HEK293 (cell line): Measurements from ENCODE around the gene TARDBP.
"Not testable (repeated sequence)": the region's sequence is repeated elsewhere in the genome, so short reads cannot be mapped to it uniquely, and the experiment has no call there.

ENCODE experiments used
- CTCF ChIA-PET: fragments of 350-600 bp; formaldehyde crosslinking; extraction: SDS; loops from one replicate; lab custom pipeline; 2021; ENCODE audit warnings: antibody characterized with exemption; lab: Yijun Ruan, JAX
- POLR2A ChIA-PET: fragments of 300-600 bp; formaldehyde crosslinking; extraction: SDS; loops from one replicate; lab custom pipeline; 2020; ENCODE audit warnings: antibody characterized with exemption, inconsistent platforms; lab: Yijun Ruan, JAX
- H3K27ac ChIP-seq: fragments of 200-500 bp; sonication (Bioruptor generic); 2 replicates; pipeline ENCODE4 v1.5.1; 2014; ENCODE audit warnings: low read depth, low read length, control low read depth, inconsistent platforms; ENCODE audit errors: extremely low read depth
- H3K36me3 ChIP-seq, 2 experiments: fragments of 200-500 bp in 1 of 2; sonication (Bioruptor generic) in 1 of 2; 1 replicate in 1 of 2; 2 replicates in 1 of 2; pipeline ENCODE4 v1.5.1; 2014 to 2017; ENCODE audit warnings: inconsistent platforms in 2 of 2, low read length in 2 of 2; ENCODE audit not compliant: control insufficient read depth in 2 of 2, insufficient read depth in 1 of 2
- H3K4me1 ChIP-seq: fragments of 200-500 bp; sonication (Bioruptor generic); 2 replicates; pipeline ENCODE4 v1.5.1; 2014; ENCODE audit warnings: mild to moderate bottlenecking, low read length, inconsistent platforms; ENCODE audit not compliant: control insufficient read depth, insufficient read depth
- H3K4me3 ChIP-seq: 2 replicates; pipeline ENCODE4 v1.5.1; 2011; ENCODE audit warnings: low read depth, mild to moderate bottlenecking, control low read depth, low read length, moderate library complexity
- H3K9me3 ChIP-seq: fragments of 200-500 bp; sonication (Bioruptor generic); 2 replicates; pipeline ENCODE4 v1.5.1; 2014; ENCODE audit warnings: low read depth, low read length, inconsistent platforms; ENCODE audit not compliant: control insufficient read depth, insufficient read depth
- GLI4 ChIP-seq: fragments of 450-650 bp; formaldehyde crosslinking; IDR thresholded peaks from 2 replicates; pipeline ENCODE4 v1.5.1; 2016; ENCODE audit warnings: missing biosample characterization, missing genetic modification characterization
- SP7 ChIP-seq: fragments of 450-650 bp; formaldehyde crosslinking; IDR thresholded peaks from 2 replicates; pipeline ENCODE4 v1.5.1; 2016; ENCODE audit warnings: missing biosample characterization, missing genetic modification characterization
- YY1 ChIP-seq: fragments of 450-650 bp; formaldehyde crosslinking; IDR thresholded peaks from 2 replicates; pipeline ENCODE4 v1.5.1; 2018; ENCODE audit warnings: missing biosample characterization, missing genetic modification characterization
- ZFP3 ChIP-seq: fragments of 450-650 bp; formaldehyde crosslinking; IDR thresholded peaks from 2 replicates; pipeline ENCODE4 v1.5.1; 2016; ENCODE audit warnings: low read depth, missing biosample characterization, missing genetic modification characterization
- ZNF112 ChIP-seq: fragments of 450-650 bp; formaldehyde crosslinking; IDR thresholded peaks from 2 replicates; pipeline ENCODE4 v1.5.0; 2017; ENCODE audit warnings: missing biosample characterization, missing genetic modification characterization
- ZNF121 ChIP-seq: fragments of 450-650 bp; formaldehyde crosslinking; IDR thresholded peaks from 2 replicates; pipeline ENCODE4 v1.5.1; 2016; ENCODE audit warnings: missing biosample characterization, missing genetic modification characterization
- ZNF132 ChIP-seq: fragments of 450-650 bp; formaldehyde crosslinking; IDR thresholded peaks from 2 replicates; pipeline ENCODE4 v1.5.1; 2017; ENCODE audit warnings: missing biosample characterization, missing genetic modification characterization, borderline replicate concordance
- ZNF2 ChIP-seq: fragments of 450-650 bp; formaldehyde crosslinking; IDR thresholded peaks from 2 replicates; pipeline ENCODE4 v1.5.1; 2016; ENCODE audit warnings: missing biosample characterization, missing genetic modification characterization
- ZNF302 ChIP-seq: fragments of 450-650 bp; formaldehyde crosslinking; IDR thresholded peaks from 2 replicates; pipeline ENCODE4 v1.5.1; 2016; ENCODE audit warnings: missing biosample characterization, missing genetic modification characterization, low read depth
- ZNF324 ChIP-seq: fragments of 450-650 bp; formaldehyde crosslinking; IDR thresholded peaks from 2 replicates; pipeline ENCODE4 v1.5.1; 2016; ENCODE audit warnings: missing biosample characterization, missing genetic modification characterization
- ZNF366 ChIP-seq: fragments of 450-650 bp; formaldehyde crosslinking; conservative IDR thresholded peaks from 2 replicates; pipeline ENCODE4 v1.5.1; 2016; ENCODE audit warnings: missing biosample characterization, missing genetic modification characterization
- ZNF521 ChIP-seq: fragments of 450-650 bp; formaldehyde crosslinking; IDR thresholded peaks from 2 replicates; pipeline ENCODE4 v1.5.1; 2017; ENCODE audit warnings: missing biosample characterization, mild to moderate bottlenecking, missing genetic modification characterization
- ZNF610 ChIP-seq: fragments of 450-650 bp; formaldehyde crosslinking; IDR thresholded peaks from 2 replicates; pipeline ENCODE4 v1.5.1; 2016; ENCODE audit warnings: missing biosample characterization, missing genetic modification characterization, borderline replicate concordance
- ZNF623 ChIP-seq: fragments of 450-650 bp; formaldehyde crosslinking; IDR thresholded peaks from 2 replicates; pipeline ENCODE4 v1.5.1; 2016; ENCODE audit warnings: missing biosample characterization, missing genetic modification characterization
- ZNF660 ChIP-seq: fragments of 450-650 bp; IDR thresholded peaks from 2 replicates; pipeline ENCODE4 v1.5.1; 2018; ENCODE audit warnings: missing biosample characterization, mild to moderate bottlenecking, missing genetic modification characterization
- ZNF76 ChIP-seq: fragments of 450-650 bp; formaldehyde crosslinking; IDR thresholded peaks from 2 replicates; pipeline ENCODE4; 2016; ENCODE audit warnings: low read depth, missing biosample characterization, missing genetic modification characterization, borderline replicate concordance
- ZNF777 ChIP-seq: fragments of 450-650 bp; formaldehyde crosslinking; IDR thresholded peaks from 2 replicates; pipeline ENCODE4 v1.5.1; 2017; ENCODE audit warnings: missing biosample characterization, missing genetic modification characterization, borderline replicate concordance
- ZNF785 ChIP-seq: fragments of 450-650 bp; formaldehyde crosslinking; IDR thresholded peaks from 2 replicates; pipeline ENCODE4 v1.5.1; 2016; ENCODE audit warnings: missing biosample characterization, missing genetic modification characterization
- TF ChIP-seq, protein P1 (sequence below): fragments of 450-650 bp; formaldehyde crosslinking; conservative IDR thresholded peaks from 2 replicates; pipeline ENCODE4 v1.5.1; 2016; ENCODE audit warnings: low read depth, missing biosample characterization, missing genetic modification characterization

TARDBP gene

DNA sequence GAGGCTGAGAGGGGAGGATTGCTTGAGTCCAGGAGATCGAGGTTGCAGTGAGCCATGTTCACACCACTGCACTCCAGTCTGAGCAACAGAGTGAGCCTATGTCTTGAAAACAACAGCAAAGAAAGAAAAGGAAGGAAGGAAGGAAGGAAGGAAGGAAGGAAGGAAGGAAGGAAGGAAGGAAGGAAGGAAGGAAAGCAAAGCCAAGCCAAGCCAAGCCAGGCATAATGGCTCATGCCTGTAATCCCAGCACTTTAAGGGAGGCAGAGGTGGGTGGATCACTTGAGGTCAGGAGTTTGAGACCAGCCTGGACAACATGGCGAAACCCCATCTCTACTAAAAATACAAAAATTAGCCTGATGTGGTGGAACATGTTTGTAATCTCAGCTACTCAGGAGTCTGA, 20.4 kb upstream of the TARDBP start:
- TF ChIP-seq ZNF366 (tag by site-specific recombination) = peak; percentile 95
- H3K4me1 ChIP-seq, CTCF ChIA-PET, POLR2A ChIA-PET, H3K27ac ChIP-seq, H3K36me3 ChIP-seq, H3K9me3 ChIP-seq, H3K4me3 ChIP-seq: not testable (repeated sequence)

DNA sequence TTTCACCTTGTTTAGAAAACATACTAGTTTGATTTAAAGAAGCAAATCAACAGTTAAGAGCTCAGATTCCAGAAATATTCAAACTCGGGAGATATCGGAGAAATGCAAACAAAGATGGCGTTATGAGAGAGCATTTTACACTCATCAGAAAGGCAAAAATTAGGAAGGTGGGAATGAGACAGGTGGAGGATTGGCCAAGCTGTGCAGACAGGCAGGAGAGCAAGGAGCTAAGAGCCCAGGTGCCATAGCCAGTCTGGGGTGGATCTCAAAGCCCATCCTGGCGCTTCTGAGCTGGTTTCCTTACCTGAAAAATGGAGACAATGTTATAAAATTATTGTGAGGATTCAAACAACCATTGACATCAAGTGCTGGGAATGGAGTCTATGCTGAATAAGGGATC, 19.6 kb upstream of the TARDBP start:
- Histone ChIP-seq H3K9me3 (no peaks in the 10 kb centered on the region), H3K4me1 (no peaks in the 10 kb centered on the region; the same call in 1 of the 2 replicates), H3K36me3 (no peaks in the 10 kb centered on the region), H3K4me3 (no peak overlapping the region), H3K27ac (no peak overlapping the region)
- TF ChIP-seq ZNF623 (tag by site-specific recombination) (no peak), ZNF302 (tag by site-specific recombination) (no peak), ZNF76 (tag by site-specific recombination) (no peak), ZNF324 (tag by site-specific recombination) (no peak), ZNF785 (tag by site-specific recombination) (no peak), ZFP3 (tag by site-specific recombination) (no peak), ZNF660 (no peak), GLI4 (tag by site-specific recombination) (no peak), ZNF777 (tag by site-specific recombination) (no peak), ZNF2 (tag by site-specific recombination) (no peak), ZNF112 (tag by site-specific recombination) (no peak)
- TF ChIP-seq, protein P1, sequence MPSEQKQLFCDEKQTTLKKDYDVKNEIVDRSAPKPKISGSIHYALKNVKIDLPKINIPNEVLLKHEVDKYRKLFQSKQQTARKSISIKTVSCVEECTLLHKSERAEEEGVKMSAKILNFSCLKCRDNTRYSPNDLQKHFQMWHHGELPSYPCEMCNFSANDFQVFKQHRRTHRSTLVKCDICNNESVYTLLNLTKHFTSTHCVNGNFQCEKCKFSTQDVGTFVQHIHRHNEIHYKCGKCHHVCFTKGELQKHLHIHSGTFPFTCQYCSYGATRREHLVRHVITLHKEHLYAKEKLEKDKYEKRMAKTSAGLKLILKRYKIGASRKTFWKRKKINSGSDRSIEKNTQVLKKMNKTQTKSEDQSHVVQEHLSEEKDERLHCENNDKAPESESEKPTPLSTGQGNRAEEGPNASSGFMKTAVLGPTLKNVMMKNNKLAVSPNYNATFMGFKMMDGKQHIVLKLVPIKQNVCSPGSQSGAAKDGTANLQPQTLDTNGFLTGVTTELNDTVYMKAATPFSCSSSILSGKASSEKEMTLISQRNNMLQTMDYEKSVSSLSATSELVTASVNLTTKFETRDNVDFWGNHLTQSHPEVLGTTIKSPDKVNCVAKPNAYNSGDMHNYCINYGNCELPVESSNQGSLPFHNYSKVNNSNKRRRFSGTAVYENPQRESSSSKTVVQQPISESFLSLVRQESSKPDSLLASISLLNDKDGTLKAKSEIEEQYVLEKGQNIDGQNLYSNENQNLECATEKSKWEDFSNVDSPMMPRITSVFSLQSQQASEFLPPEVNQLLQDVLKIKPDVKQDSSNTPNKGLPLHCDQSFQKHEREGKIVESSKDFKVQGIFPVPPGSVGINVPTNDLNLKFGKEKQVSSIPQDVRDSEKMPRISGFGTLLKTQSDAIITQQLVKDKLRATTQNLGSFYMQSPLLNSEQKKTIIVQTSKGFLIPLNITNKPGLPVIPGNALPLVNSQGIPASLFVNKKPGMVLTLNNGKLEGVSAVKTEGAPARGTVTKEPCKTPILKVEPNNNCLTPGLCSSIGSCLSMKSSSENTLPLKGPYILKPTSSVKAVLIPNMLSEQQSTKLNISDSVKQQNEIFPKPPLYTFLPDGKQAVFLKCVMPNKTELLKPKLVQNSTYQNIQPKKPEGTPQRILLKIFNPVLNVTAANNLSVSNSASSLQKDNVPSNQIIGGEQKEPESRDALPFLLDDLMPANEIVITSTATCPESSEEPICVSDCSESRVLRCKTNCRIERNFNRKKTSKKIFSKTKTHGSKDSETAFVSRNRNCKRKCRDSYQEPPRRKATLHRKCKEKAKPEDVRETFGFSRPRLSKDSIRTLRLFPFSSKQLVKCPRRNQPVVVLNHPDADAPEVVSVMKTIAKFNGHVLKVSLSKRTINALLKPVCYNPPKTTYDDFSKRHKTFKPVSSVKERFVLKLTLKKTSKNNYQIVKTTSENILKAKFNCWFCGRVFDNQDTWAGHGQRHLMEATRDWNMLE (tag by site-specific recombination) = no peak
- ChIA-PET CTCF (interaction anchor here (0.7 to 0.9 kb wide), 2 partner anchors 32 to 83 kb away, joined by 3 read pairs; no protein-coding TSS in a partner anchor), POLR2A (interaction anchor here (1.6 kb wide), 1 partner anchor 19 kb away, joined by 4 read pairs; the partner anchor contains the start of gene TARDBP)

DNA sequence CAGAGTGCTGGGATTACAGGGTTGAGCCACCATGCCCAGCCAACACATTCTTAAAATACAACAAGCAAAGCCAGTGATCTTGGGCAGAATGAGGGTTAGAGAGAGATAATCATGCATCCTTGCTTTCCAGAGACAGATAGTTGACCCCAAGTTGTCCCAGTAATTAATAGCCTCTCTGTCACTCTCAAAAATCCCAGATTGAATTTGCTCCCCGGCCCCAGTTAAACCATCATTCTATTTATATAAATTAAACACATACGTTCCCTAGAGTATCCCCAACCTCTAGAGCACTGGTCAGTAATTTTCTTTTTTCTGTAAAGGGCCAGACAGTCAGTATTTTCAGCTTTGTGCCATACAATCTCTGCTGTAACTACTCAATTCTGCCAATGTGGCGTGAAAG, 16.4 kb upstream of the TARDBP start:
- Histone ChIP-seq H3K9me3 (no peaks in the 10 kb centered on the region), H3K27ac (no peak overlapping the region), H3K36me3 (no peaks in the 10 kb centered on the region), H3K4me3 (no peak overlapping the region), H3K4me1 (no peaks in the 10 kb centered on the region)
- ChIA-PET CTCF (no interaction called here), POLR2A (no interaction called here)
- no peak for TF ChIP-seq ZNF610
- no peak for TF ChIP-seq YY1 (tag by site-specific recombination)
- no peak for TF ChIP-seq ZNF121 (tag by site-specific recombination)
- TF ChIP-seq SP7 (tag by site-specific recombination) = no peak
- TF ChIP-seq ZNF521 (tag by site-specific recombination) = no peak
- TF ChIP-seq ZNF132 (tag by site-specific recombination) = no peak
